IPS DF 6.9 (cell line): Measurements from ENCODE around the gene RASSF3.

ENCODE experiments used
- DNase-seq: peaks from one replicate; pipeline ENCODE4 v3.0.0-alpha.2; 2013; ENCODE audit warnings: low read depth, low spot score
- H3K27ac ChIP-seq: one replicate; pipeline ENCODE4 v1.5.1; 2013; ENCODE audit warnings: low read length, control low read depth
- H3K27me3 ChIP-seq: 2 replicates; pipeline ENCODE4 v1.6.1; 2013; ENCODE audit warnings: mild to moderate bottlenecking, low read length; ENCODE audit not compliant: control insufficient read depth, insufficient read depth
- H3K36me3 ChIP-seq: 2 replicates; pipeline ENCODE4 v1.6.1; 2013; ENCODE audit warnings: low read length; ENCODE audit not compliant: control insufficient read depth, insufficient read depth
- H3K4me1 ChIP-seq: 2 replicates; pipeline ENCODE4 v1.6.1; 2013; ENCODE audit warnings: low read length; ENCODE audit not compliant: control insufficient read depth, insufficient read depth
- H3K4me3 ChIP-seq: 2 replicates; pipeline ENCODE4 v1.5.1; 2013; ENCODE audit warnings: mild to moderate bottlenecking, low read length
- H3K9me3 ChIP-seq: 2 replicates; pipeline ENCODE4 v1.6.1; 2013; ENCODE audit warnings: low read length, inconsistent platforms; ENCODE audit not compliant: control insufficient read depth, insufficient read depth
- WGBS: extraction: QIAGEN DNeasy Blood & Tissue Kit; methylation state at CpG from one replicate; pipeline ENCODE4 v1.1.7; 2013; ENCODE audit warnings: mixed read lengths, missing lambda C conversion rate; ENCODE audit not compliant: insufficient read length, insufficient coverage; 5-methylcytosine and 5-hydroxymethylcytosine counted together

The RASSF3 gene, protein sequence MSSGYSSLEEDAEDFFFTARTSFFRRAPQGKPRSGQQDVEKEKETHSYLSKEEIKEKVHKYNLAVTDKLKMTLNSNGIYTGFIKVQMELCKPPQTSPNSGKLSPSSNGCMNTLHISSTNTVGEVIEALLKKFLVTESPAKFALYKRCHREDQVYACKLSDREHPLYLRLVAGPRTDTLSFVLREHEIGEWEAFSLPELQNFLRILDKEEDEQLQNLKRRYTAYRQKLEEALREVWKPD

DNA sequence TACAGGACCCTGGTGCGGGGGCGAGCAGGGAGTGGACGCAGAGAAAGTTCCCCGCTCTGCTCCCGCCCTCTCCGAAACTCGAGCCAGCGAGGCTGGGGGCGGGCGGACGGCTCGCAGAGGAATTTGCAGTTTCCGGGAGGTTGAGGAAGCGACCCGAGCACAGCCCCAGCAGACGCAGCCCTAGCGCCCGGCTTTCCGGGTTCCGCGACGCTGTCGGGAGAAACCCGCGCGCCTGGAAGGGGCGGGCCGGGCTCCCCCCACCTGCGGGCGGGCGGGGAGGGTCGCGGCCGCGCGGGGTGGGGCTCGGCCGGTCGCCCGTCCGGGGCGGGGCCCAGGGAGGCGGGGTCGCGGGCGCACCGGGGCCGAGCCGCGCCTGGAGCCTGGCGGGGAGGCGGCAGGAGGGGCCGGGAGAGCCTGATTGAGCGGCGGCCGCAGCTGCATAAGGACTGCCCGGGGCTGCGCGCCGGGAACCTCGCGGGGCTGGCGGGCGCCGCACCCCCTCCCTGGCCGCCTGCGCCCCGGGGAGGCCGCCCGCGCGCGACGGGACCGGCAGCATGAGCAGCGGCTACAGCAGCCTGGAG is at the start of gene RASSF3:
Gene RASSF3, plus strand, starts transcription at position 417 of the 581 bp plus-strand sequence. Its CDS starts 138 bp downstream, at position 555.
- Histone ChIP-seq H3K9me3 (no peaks in the 10 kb centered on the region), H3K27me3 (no peaks in the 10 kb centered on the region), H3K36me3 (no peaks in the 10 kb centered on the region), H3K4me1 (no peaks in the 10 kb centered on the region; the same call in 1 of the 2 replicates), H3K4me3 (peak within 1 kb of the TSS; percentile 96), H3K27ac (peak within 1 kb of the TSS; percentile 24)
- WGBS: no CpG with 5 or more reads among the region's 76 CpGs
- peak; percentile 58 for DNase-seq

DNA sequence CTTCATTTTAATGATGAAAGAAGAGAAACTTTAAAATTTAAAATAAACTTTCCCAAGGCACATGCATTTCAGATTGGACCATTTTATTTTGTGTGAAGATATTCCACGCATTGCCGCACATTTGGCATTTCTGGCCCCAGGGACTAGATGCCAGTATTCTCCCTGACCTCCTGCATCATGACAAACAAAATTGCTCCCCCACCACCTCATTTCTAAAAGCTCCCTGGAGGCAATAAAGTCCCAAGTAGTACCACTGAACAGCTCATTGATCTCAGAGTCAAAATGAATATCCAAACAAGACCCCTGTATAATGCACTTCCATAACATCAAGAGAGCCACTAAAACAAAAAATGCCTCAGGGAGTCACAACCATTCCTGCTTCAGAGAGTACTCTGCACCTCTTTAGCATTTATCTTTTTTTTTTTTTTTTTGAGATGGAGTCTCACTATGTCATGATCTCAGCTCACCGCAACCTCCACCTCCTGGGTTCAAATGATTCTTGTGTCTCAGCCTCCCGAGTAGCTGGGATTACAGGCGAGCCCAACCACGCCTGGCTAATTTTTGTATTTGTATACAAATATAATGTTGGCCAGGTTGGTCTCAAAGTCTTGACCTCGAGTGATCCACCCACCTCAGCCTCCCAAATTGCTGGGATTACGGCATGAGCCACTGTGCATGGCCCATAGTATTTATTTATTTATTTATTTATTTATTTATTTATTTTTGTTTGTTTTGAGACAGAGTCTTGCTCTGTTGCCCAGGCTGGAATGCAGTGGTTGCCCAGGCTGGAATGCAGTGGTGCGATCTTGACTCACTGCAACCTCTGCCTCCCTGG is 48.8 kb upstream of the RASSF3 start:
- H3K36me3 ChIP-seq: no peaks in the 10 kb centered on the region
- H3K27ac ChIP-seq: no peak overlapping the region
- no peaks in the 10 kb centered on the region for H3K9me3 ChIP-seq
- H3K4me1 ChIP-seq: peaks cover 2% of the 10 kb centered on the region; the same call in 1 of the 2 replicates
- no peak overlapping the region for H3K4me3 ChIP-seq
- no CpG with 5 or more reads among the region's 9 CpGs for WGBS
- DNase-seq: no peak
- no peaks in the 10 kb centered on the region for H3K27me3 ChIP-seq

DNA sequence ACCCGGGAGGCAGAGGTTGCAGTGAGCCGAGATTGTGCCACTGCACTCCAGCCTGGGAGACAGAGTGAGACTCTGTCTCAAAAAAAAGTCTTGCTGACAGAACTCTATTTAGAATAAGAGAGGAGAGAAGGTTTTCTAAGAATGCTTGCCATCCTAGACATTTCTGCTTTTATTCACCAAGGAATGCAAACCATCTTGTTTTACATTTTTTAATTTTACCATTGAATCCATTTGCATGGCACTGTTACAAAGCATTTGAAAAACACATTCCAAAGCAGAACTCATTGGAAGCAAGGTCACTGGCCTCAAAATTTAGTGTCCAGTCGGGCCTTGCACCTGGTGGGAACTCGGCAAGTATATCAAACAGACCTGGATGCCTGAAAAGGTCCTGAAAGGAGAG is 44.2 kb upstream of the RASSF3 start:
- DNase-seq: no peak
- H3K4me3 ChIP-seq: no peak overlapping the region
- WGBS: no CpG with 5 or more reads among the region's 4 CpGs
- H3K27me3 ChIP-seq: no peaks in the 10 kb centered on the region
- H3K9me3 ChIP-seq: no peaks in the 10 kb centered on the region
- H3K36me3 ChIP-seq: no peaks in the 10 kb centered on the region
- H3K4me1 ChIP-seq: peaks cover 3% of the 10 kb centered on the region; the same call in 1 of the 2 replicates
- no peak overlapping the region for H3K27ac ChIP-seq

DNA sequence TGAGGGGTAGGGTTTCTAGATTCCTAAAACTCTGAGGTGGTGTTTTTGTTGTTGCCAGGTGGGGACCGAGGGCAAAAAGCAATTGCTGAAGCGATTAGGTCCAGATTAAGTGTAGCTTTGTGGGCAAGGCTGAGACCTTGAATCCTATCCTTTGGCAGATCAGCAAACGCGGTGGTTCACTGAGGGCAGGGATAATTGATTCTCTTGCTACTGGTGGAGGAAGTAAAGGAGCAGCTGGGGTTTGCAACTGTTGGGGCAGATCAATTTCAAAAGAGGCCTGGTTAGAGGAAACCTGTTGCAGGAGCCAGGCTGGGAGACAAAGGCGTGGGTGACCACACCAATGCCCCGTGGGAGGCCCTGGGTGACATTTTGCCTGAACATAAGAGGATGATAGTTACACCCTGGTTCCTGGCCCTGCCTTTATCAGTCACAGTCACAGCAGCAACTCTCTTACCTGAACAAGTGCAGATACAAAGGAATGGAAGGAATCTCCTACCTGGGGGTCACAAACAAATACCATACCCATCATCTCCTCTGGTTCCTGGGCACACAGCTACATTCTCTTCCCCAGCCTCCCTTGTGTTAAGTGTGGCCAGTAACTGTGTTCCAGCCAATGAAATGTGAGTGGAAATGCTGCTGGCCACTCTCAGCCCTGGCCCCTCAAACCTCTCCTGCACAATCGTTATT is 43.3 kb upstream of the RASSF3 start:
- DNase-seq: no peak
- Histone ChIP-seq H3K4me1 (peaks cover 3% of the 10 kb centered on the region; the same call in 1 of the 2 replicates), H3K9me3 (no peaks in the 10 kb centered on the region), H3K36me3 (no peaks in the 10 kb centered on the region), H3K4me3 (no peak overlapping the region), H3K27ac (no peak overlapping the region), H3K27me3 (no peaks in the 10 kb centered on the region)
- WGBS: no CpG with 5 or more reads among the region's 7 CpGs

DNA sequence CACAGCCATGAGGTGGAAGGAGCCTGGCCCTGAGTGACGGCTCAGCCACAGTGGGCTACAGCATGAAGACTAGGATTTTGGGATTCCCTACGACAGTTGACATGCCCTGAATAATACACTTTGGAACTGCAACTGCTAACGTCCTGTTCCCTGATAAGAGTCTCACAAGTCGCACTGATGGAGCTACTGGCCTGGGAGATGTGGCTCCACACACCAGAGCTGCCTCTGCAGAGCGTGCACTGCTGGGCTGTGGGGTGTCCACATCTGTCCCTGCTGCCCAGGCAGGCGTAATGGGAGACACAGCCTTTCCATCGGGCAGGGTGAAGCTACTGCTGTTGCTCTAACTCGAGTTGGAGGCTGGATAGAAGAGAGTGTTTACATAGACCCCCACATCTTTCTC is 42.7 kb upstream of the RASSF3 start:
- no peak overlapping the region for H3K4me3 ChIP-seq
- H3K27ac ChIP-seq: no peak overlapping the region
- no peaks in the 10 kb centered on the region for H3K36me3 ChIP-seq
- H3K9me3 ChIP-seq: no peaks in the 10 kb centered on the region
- peaks cover 3% of the 10 kb centered on the region; the same call in 1 of the 2 replicates for H3K4me1 ChIP-seq
- H3K27me3 ChIP-seq: no peaks in the 10 kb centered on the region
- no peak for DNase-seq
- no CpG with 5 or more reads among the region's 8 CpGs for WGBS

DNA sequence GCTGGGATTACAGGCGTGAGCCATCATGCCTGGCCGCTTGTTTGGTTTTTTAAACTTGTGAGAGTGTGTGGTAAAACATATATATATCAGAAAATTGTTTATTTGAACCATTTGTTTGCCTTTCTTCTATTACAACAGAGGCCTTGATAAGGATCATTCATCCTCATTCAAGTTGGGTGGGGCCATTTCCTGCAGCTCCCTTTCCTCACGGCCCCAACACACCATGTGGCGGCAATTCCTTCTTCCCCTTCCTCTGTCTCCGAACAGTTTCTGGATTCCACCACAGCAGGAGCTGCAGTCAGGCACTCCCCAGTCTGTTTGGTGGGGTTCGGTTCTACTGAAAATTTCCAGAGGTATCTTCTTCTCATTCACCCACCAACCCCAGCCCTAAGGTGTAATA is 42.0 kb upstream of the RASSF3 start:
- DNase-seq: no peak
- WGBS: no CpG with 5 or more reads among the region's 6 CpGs
- H3K27ac ChIP-seq: no peak overlapping the region
- no peaks in the 10 kb centered on the region for H3K36me3 ChIP-seq
- H3K9me3 ChIP-seq: no peaks in the 10 kb centered on the region
- no peak overlapping the region for H3K4me3 ChIP-seq
- no peaks in the 10 kb centered on the region for H3K27me3 ChIP-seq
- peaks cover 3% of the 10 kb centered on the region; the same call in 1 of the 2 replicates for H3K4me1 ChIP-seq

DNA sequence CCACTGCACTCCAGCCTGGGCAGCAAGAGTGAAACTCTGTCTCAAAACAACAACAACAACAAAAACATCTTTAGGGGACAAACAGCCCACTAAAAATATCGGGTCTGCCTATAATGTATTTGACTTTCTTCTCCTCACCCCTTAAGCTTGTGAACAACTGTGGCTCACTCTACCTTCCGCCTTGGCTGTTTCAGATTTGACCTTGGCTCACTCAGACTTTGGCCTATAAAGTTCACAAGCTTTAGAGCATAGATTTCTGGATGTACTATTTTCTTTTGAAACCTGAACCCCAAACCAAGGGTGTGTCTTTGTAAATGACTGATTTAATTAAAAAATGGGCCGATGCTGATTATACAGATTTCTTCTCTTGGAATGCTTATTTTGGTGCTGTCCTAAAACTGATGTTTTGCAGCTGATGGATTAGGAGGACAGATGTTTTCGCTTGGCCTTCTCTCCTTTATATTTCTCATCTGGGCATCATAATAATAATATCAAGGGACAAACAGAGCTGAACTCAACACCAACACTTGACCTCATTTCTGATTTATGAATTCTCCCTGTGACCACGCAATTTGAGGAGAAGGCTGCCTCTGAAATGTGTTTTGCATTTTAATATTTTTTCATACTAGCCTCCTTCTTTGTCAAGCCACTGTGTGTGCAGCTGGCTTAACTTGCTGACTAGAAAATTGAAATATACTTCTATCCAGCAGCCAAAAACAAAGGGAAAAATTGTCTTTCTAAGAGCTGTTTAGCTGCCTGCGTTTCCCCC is 40.2 kb upstream of the RASSF3 start:
- no CpG with 5 or more reads among the region's 6 CpGs for WGBS
- no peak overlapping the region for H3K4me3 ChIP-seq
- H3K9me3 ChIP-seq: no peaks in the 10 kb centered on the region
- H3K27ac ChIP-seq: no peak overlapping the region
- H3K4me1 ChIP-seq: peaks cover 3% of the 10 kb centered on the region; the same call in 1 of the 2 replicates
- H3K27me3 ChIP-seq: no peaks in the 10 kb centered on the region
- DNase-seq: no peak
- no peaks in the 10 kb centered on the region for H3K36me3 ChIP-seq

DNA sequence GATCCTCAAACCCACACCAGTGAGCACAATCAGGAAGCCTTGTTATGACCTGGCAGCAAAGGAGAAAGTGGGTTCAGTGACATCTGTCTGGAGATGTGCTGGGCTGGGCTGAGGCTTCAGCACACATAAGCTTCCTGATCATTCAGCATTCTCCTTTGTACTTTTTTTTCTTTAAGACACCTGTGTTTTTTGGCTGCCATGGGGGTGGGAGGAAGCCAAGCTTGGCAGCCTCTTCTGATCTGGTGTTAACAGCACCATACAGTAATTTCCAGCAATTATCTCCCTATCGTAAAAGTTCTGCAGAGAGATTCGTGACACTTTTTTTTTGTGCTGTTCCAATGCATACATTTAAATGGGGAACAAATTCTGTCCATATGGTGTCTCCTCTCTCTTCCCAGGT is 38.9 kb upstream of the RASSF3 start:
- H3K27me3 ChIP-seq: no peaks in the 10 kb centered on the region
- peaks cover 3% of the 10 kb centered on the region; the same call in 1 of the 2 replicates for H3K4me1 ChIP-seq
- no peak overlapping the region for H3K4me3 ChIP-seq
- WGBS: no CpG with 5 or more reads among the region's 2 CpGs
- no peaks in the 10 kb centered on the region for H3K36me3 ChIP-seq
- no peak for DNase-seq
- no peak overlapping the region for H3K27ac ChIP-seq
- no peaks in the 10 kb centered on the region for H3K9me3 ChIP-seq

DNA sequence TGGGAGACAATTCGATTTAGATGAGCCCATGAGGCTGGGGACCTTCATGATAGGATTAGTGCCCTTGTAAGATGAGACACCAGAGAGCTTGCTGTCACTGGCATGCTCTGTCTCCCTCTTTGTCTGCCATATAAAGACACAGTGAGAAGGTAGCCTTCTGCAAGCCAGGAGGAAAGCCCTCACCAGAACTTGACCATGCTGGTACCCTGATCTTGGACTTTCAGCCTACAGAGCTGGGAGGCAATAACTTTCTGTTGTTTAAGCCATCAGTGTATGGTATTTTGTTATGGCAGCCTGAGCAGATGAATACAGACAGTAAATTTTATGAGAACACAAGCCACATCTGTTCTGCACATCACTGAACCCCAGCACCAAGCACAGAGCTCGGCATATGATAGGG is 38.1 kb upstream of the RASSF3 start:
- Histone ChIP-seq H3K36me3 (no peaks in the 10 kb centered on the region), H3K4me1 (peaks cover 2% of the 10 kb centered on the region; the same call in 1 of the 2 replicates), H3K27ac (no peak overlapping the region), H3K9me3 (no peaks in the 10 kb centered on the region), H3K27me3 (no peaks in the 10 kb centered on the region), H3K4me3 (no peak overlapping the region)
- DNase-seq: no peak
- no CpG with 5 or more reads among the region's 2 CpGs for WGBS
